Choroid plexus epithelial cell (primary cell): ENCODE results near the gene NEK9.
A peak's percentile ranks its signal among the peaks of the same experiment; 100 is the strongest.

ENCODE experiments used
- DNase-seq: peaks from one replicate; pipeline ENCODE4 v3.0.0-alpha.2; 2010; ENCODE audit warnings: low read depth
- H3K4me3 ChIP-seq: 2 replicates; pipeline ENCODE4 v1.5.1; 2011; ENCODE audit warnings: low read depth, mild to moderate bottlenecking, control low read depth, low read length, moderate library complexity
- CTCF ChIP-seq: conservative IDR thresholded peaks from 2 replicates; pipeline ENCODE4 v1.5.1; 2011; ENCODE audit warnings: low read depth, mild to moderate bottlenecking, control low read depth, inconsistent platforms, low read length, moderate library complexity

Gene NEK9

GRCh38 chr14:75044322-75044721, 82.5 kb downstream of the NEK9 start:
- H3K4me3 ChIP-seq = no peak overlapping the region
- no peak for TF ChIP-seq CTCF
- DNase-seq = peak; percentile 82

GRCh38 chr14:75042035-75042434, 84.8 kb downstream of the NEK9 start:
- H3K4me3 ChIP-seq = no peak overlapping the region
- TF ChIP-seq CTCF = no peak
- DNase-seq = no peak

- no peak overlapping the region for H3K4me3 ChIP-seq
- no peak for DNase-seq
- TF ChIP-seq CTCF = no peak
Measured at GRCh38 chr14:75041613-75042012, 85.2 kb downstream of the NEK9 start.

- no peak overlapping the region for H3K4me3 ChIP-seq
- no peak for DNase-seq
- TF ChIP-seq CTCF = no peak
Measured at GRCh38 chr14:75040959-75041358, 85.9 kb downstream of the NEK9 start.

- H3K4me3 ChIP-seq = no peak overlapping the region
- TF ChIP-seq CTCF = no peak
- DNase-seq = no peak
Measured at GRCh38 chr14:75040507-75040906, 86.3 kb downstream of the NEK9 start.

GRCh38 chr14:75032939-75033338, 93.9 kb downstream of the NEK9 start:
- H3K4me3 ChIP-seq = no peak overlapping the region
- DNase-seq = no peak
- TF ChIP-seq CTCF = no peak

GRCh38 chr14:75030147-75030546, 96.7 kb downstream of the NEK9 start:
- H3K4me3 ChIP-seq = no peak overlapping the region
- no peak for TF ChIP-seq CTCF
- no peak for DNase-seq
